GM12892 (cell line): ENCODE data around the gene LILRB3.

Experiments used
- POLR2A ChIP-seq: IDR thresholded peaks from 2 replicates; pipeline ENCODE4 v1.6.1; 2011; ENCODE audit warnings: low read depth, low read length, control low read depth
- TAF1 ChIP-seq: IDR thresholded peaks from 2 replicates; pipeline ENCODE4 v1.6.1; 2011; ENCODE audit warnings: low read depth, mild to moderate bottlenecking, control low read depth, low read length, borderline replicate concordance

DNA sequence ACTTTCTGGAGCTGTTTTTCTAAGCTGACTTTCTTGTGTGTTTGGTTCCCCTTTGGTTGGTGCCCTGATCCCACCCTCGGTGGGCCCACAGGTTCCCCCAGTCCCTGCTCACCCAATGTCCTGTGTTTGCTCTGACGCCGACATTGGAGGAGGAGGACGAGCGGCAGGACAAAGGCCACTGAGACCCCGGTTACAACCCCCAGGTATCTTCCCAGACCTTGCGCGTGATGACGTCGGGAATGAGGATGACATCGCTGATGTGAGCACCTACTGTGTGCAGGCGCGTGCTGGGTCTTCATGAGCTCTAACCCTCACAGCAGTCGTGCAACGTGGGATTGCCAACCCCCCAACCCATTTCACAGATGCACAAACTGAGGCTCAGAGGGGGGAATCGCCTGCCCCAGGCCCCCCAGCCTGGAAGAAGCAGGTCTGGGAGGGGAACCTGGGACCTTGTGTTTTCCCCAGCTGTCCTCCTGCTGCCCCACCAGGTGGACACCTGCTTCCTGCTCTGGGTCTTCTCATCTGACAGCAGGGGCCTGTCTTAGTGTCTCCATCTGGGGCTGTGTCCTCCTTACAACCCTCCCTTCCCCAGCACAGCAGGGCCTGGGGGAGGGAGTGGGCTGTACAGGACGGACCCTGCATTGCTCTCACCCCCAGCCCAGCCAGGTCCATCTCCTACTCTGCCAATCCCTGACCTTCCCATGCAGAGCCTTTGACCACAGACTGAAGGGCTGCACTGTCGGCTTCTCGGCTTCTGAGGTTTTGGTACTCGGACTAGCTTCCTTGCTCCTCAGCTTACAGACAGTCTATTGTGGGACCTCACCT, 24.5 kb upstream of the LILRB3 start:
- TF ChIP-seq POLR2A (no peak), TAF1 (no peak)
